Common myeloid progenitor, CD34-positive (primary cell): ENCODE measurements around the gene GSTM2.

Source experiments
- CTCF ChIA-PET: fragments of 350-600 bp; sonication (Branson Sonifier 250); formaldehyde crosslinking; loops from one replicate; lab custom pipeline; 2021; ENCODE audit warnings: antibody characterized with exemption; lab: Charles Lee
- POLR2A ChIA-PET: fragments of 350-600 bp; sonication (Branson Sonifier 250); formaldehyde crosslinking; loops from one replicate; lab custom pipeline; 2021; ENCODE audit warnings: antibody characterized with exemption; lab: Charles Lee
- DNase-seq, 3 donors: peaks; one replicate each; pipeline versions ENCODE4 v3.0.0 to v3.0.0-alpha.2; 2013
- H3K27ac ChIP-seq, 2 experiments: 1 replicate in 1 of 2; 2 replicates in 1 of 2; pipeline ENCODE4 v1.7.0; 2013; ENCODE audit warnings: inconsistent platforms in 2 of 2, low read length in 2 of 2, mild to moderate bottlenecking in 2 of 2, low read depth in 1 of 2, moderate library complexity in 1 of 2; ENCODE audit not compliant: severe bottlenecking in 2 of 2, insufficient read depth in 1 of 2, poor library complexity in 1 of 2
- H3K27me3 ChIP-seq, 5 experiments: replicated peaks in 2 of 5; 1 replicate in 3 of 5; 2 replicates in 2 of 5; pipeline versions ENCODE4 v1.6.1 to v1.7.0; 2013; ENCODE audit warnings: low read length in 4 of 5, mild to moderate bottlenecking in 2 of 5, moderate library complexity in 2 of 5, inconsistent platforms in 1 of 5; ENCODE audit not compliant: insufficient read depth in 5 of 5, control insufficient read depth in 4 of 5
- H3K36me3 ChIP-seq, 4 experiments: 1 replicate in 2 of 4; 2 replicates in 2 of 4; pipeline versions ENCODE4 v1.6.1 to v1.7.0; 2013; ENCODE audit warnings: low read length in 3 of 4, control low read depth in 1 of 4, mild to moderate bottlenecking in 1 of 4; ENCODE audit not compliant: control insufficient read depth in 4 of 4, insufficient read depth in 4 of 4
- H3K4me1 ChIP-seq, 4 experiments: 1 replicate in 3 of 4; 2 replicates in 1 of 4; pipeline versions ENCODE4 v1.6.1 to v1.7.1; 2013; ENCODE audit warnings: low read length in 3 of 4, mild to moderate bottlenecking in 3 of 4, control low read depth in 1 of 4, inconsistent platforms in 1 of 4, moderate library complexity in 1 of 4; ENCODE audit not compliant: control insufficient read depth in 4 of 4, insufficient read depth in 4 of 4; ENCODE audit errors: control extremely low read depth in 1 of 4
- H3K4me3 ChIP-seq, 7 experiments: 1 replicate in 4 of 7; 2 replicates in 3 of 7; pipeline versions ENCODE4 v1.5.1 to v1.7.0; 2013; ENCODE audit warnings: mild to moderate bottlenecking in 7 of 7, low read length in 6 of 7, moderate library complexity in 6 of 7, inconsistent platforms in 2 of 7, low read depth in 2 of 7, control low read depth in 1 of 7; ENCODE audit not compliant: insufficient read depth in 4 of 7, control insufficient read depth in 1 of 7; ENCODE audit errors: extremely low read depth in 1 of 7
- H3K9me3 ChIP-seq, 5 experiments: 1 replicate in 4 of 5; 2 replicates in 1 of 5; pipeline versions ENCODE4 v1.6.1 to v1.7.1; 2013; ENCODE audit warnings: low read length in 4 of 5, mild to moderate bottlenecking in 2 of 5, inconsistent platforms in 1 of 5, low read depth in 1 of 5, moderate library complexity in 1 of 5; ENCODE audit not compliant: control insufficient read depth in 4 of 5, insufficient read depth in 2 of 5; ENCODE audit errors: control extremely low read depth in 1 of 5
- WGBS: methylation state at CpG from one replicate; pipeline ENCODE4 v1.1.5; 2013; ENCODE audit not compliant: insufficient coverage; 5-methylcytosine and 5-hydroxymethylcytosine counted together

The GSTM2 gene

DNA sequence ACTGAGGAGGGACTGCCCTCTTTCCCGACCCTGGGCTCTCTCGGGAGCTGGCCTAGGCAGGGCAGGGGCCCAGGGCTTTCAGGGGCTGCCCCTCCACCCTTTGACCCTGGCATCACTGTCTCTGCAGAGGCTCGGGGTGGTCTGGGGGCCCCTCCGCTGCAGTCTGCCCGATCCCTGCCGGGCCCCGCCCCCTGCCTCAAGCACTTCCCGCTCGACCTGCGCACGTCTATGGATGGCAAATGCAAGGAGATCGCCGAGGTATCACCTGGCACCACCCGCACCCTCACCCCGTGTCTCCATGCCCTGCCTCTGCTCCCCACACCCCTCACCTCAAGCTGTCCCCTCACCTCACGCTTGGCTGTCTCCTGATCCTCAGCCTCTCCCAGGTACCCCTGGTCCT, 42.7 kb upstream of the GSTM2 start:
- Histone ChIP-seq H3K4me1 (peaks cover 14 to 50% (median 46%) of the 10 kb centered on the region in 4 experiments), H3K9me3 (no peaks in the 10 kb centered on the region), H3K4me3 (peak overlapping the region in 1 of 7 experiments; percentile 97), H3K27ac (peak overlapping the region in 1 of 2 experiments; percentile 99), H3K36me3 (peaks cover 21 to 52% (median 43%) of the 10 kb centered on the region in 4 experiments), H3K27me3 (no peaks in the 10 kb centered on the region)
- POLR2A ChIA-PET = interaction anchor here (1.8 kb wide), 1 partner anchor 76 kb away, joined by 10 read pairs; the partner anchor contains the start of gene GNAI3
- no peak for DNase-seq
- 94% methylated on average over 16 of the region's 16 CpGs for WGBS
- CTCF ChIA-PET = interaction anchor here (0.9 to 25.8 kb wide), 12 partner anchors 8 to 102 kb away, joined by 3 to 430 read pairs (median 15); partner anchors contain the start of genes GNAI3 and GPR61

DNA sequence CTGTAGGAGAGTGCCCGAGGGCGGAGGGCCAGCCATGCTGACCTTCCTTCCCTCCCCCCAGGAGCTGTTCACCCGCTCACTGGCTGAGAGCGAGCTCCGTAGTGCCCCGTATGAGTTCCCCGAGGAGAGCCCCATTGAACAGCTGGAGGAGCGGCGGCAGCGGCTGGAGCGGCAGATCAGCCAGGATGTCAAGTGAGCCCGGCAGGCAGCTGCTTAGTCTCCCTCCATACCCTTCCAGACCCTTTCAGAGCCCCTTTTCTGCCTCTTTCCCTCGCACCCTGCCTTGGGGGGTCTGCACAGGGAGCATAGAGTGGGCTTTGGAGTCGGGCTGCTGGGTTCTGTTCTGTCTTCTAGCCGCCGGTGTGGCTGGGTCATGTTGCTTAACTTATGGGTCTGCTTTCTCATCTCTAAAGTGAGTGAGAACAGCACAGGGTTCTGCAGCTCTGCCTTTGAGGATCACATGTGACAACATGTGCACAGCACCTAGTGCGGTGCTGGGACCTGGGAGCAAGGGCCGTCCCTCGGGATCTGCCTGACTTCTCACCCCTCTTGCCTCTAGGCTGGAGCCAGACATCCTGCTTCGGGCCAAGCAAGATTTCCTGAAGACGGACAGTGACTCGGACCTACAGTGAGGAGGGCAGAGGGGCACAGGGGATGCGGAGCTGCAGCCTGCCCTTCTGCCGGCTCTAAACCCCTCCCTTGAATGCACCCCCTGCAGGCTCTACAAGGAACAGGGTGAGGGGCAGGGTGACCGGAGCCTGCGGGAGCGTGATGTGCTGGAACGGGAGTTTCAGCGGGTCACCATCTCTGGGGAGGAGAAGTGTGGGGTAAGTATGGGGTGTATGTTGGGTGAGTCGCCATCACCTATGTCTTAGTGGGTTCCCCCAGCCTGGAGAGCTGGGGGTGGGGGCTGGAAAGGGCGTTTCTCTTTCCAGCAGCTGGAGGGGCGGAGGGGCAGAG, 42.0 kb upstream of the GSTM2 start:
- Histone ChIP-seq H3K9me3 (no peaks in the 10 kb centered on the region), H3K4me1 (peaks cover 14 to 46% (median 43%) of the 10 kb centered on the region in 4 experiments), H3K36me3 (peaks cover 22 to 57% (median 47%) of the 10 kb centered on the region in 4 experiments), H3K4me3 (no peak overlapping the region), H3K27me3 (no peaks in the 10 kb centered on the region), H3K27ac (peak overlapping the region in 1 of 2 experiments; percentile 99)
- ChIA-PET POLR2A (no interaction called here), CTCF (interaction anchor here (0.9 to 25.8 kb wide), 9 partner anchors 10 to 102 kb away, joined by 3 to 430 read pairs (median 26); partner anchors contain the start of genes GNAI3 and GPR61)
- 98% methylated on average over 21 of the region's 32 CpGs for WGBS
- no peak for DNase-seq

DNA sequence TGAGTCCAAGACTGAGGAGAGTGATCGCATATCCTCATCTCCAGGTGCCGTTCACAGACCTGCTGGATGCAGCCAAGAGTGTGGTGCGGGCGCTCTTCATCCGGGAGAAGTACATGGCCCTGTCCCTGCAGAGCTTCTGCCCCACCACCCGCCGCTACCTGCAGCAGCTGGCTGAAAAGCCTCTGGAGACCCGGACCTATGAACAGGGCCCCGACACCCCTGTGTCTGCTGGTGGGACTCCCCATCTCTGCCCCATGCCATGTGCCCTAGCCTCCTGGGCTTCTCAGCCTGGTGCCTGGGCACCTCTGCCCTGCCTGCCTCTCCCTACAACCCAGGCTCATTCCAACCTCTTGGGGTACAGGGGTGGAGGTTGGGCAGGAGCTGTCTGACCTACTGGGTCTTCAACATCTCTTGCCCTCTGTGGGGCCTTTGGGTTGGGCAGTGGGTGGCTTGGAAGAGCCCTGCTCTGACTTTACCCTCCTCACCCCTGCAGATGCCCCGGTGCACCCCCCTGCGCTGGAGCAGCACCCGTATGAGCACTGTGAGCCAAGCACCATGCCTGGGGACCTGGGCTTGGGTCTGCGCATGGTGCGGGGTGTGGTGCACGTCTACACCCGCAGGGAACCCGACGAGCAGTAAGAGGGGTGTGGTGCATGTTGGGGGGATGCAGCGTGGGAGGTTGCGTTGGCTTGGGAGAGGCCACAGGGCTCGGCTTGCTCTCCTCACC, 41.0 kb upstream of the GSTM2 start:
- WGBS = 97% methylated on average over 12 of the region's 21 CpGs
- peaks cover 25 to 67% (median 57%) of the 10 kb centered on the region in 4 experiments for H3K36me3 ChIP-seq
- no peaks in the 10 kb centered on the region for H3K27me3 ChIP-seq
- H3K4me3 ChIP-seq = no peak overlapping the region
- H3K9me3 ChIP-seq = no peaks in the 10 kb centered on the region
- CTCF ChIA-PET = interaction anchor here (1.0 to 25.8 kb wide), 6 partner anchors 10 to 88 kb away, joined by 4 to 430 read pairs (median 58); partner anchors contain the start of genes GNAI3 and GPR61
- peaks cover 14 to 38% (median 37%) of the 10 kb centered on the region in 4 experiments for H3K4me1 ChIP-seq
- H3K27ac ChIP-seq = no peak overlapping the region
- DNase-seq = no peak
- POLR2A ChIA-PET = interaction anchor here (0.7 kb wide), 1 partner anchor 78 kb away, joined by 3 read pairs; no protein-coding TSS in a partner anchor

DNA sequence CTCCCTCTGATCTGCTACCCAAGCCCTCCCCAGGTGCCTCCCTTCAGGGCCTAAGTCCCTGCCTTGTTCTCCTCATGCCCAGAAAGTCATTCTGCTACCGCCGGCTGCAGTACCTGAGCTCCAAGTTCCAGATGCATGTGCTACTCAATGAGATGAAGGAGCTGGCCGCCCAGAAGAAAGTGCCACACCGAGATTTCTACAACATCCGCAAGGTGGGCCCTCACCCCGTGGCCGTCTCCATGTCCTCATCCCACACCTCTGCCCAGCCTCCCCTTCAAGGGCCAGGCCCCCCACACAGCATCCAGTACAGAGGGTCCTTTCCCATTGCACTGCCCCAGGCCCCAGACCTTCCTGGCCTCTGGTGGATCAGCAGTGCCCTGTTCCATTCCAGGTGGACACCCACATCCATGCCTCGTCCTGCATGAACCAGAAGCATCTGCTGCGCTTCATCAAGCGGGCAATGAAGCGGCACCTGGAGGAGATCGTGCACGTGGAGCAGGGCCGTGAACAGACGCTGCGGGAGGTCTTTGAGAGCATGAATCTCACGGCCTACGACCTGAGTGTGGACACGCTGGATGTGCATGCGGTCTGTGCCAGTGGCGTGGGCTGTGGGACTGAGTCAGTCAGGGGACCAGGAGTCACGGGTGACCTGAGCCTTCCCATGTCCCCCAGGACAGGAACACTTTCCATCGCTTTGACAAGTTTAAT, 40.0 kb upstream of the GSTM2 start:
- ChIA-PET POLR2A (interaction anchor here (0.7 to 2.0 kb wide), 2 partner anchors 8 to 79 kb away, joined by 3 to 5 read pairs; partner anchors contain the start of genes AMPD2 and GNAT2), CTCF (interaction anchor here (1.0 to 25.8 kb wide), 9 partner anchors 8 to 89 kb away, joined by 4 to 430 read pairs (median 19); partner anchors contain the start of genes AMPD2, GNAI3, GNAT2 and GPR61)
- peaks cover 25 to 77% (median 62%) of the 10 kb centered on the region in 4 experiments for H3K36me3 ChIP-seq
- WGBS = 95% methylated on average over 23 of the region's 23 CpGs
- H3K4me1 ChIP-seq = peaks cover 5 to 28% (median 27%) of the 10 kb centered on the region in 4 experiments
- no peaks in the 10 kb centered on the region for H3K9me3 ChIP-seq
- DNase-seq = no peak
- no peaks in the 10 kb centered on the region for H3K27me3 ChIP-seq
- no peak overlapping the region for H3K4me3 ChIP-seq
- H3K27ac ChIP-seq = no peak overlapping the region

DNA sequence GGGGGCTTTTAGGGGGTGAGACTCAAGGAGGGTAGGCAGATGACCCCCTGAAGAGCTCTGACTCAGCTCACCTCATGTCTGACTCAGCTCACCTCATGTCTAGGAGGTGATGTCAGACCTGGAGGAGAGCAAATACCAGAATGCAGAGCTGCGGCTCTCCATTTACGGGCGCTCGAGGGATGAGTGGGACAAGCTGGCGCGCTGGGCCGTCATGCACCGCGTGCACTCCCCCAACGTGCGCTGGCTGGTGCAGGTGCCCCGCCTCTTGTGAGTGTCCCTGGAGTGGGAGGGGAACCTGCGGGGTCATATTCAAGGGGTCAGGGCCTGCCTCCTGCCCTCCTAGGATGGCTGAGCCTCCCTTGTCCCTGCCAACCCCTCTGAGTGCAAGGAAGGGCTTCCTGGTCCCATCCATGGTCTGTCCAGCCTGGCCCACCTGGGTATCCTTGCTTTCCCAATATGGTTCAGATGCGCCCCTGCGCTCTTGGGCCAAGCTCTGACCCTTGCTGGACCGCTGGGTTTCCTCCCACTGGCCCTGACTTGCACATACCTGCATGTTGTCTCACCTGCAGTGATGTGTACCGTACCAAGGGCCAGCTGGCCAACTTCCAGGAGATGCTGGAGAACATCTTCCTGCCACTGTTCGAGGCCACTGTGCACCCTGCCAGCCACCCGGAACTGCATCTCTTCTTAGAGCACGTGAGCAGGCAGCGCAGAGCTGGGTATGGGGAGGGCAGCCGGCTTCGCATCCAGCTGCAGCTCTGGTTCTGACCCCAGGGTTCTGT, 39.1 kb upstream of the GSTM2 start:
- 97% methylated on average over 19 of the region's 23 CpGs for WGBS
- Histone ChIP-seq H3K36me3 (peaks cover 25 to 78% (median 63%) of the 10 kb centered on the region in 4 experiments), H3K4me1 (peaks cover 0 to 20% (median 18%) of the 10 kb centered on the region in 4 experiments), H3K27ac (no peak overlapping the region), H3K4me3 (no peak overlapping the region), H3K27me3 (no peaks in the 10 kb centered on the region), H3K9me3 (no peaks in the 10 kb centered on the region)
- POLR2A ChIA-PET = interaction anchor here (1.3 to 2.0 kb wide), 2 partner anchors 9 to 80 kb away, joined by 3 to 5 read pairs; partner anchors contain the start of genes AMPD2, GNAI3 and GNAT2
- CTCF ChIA-PET = interaction anchor here (0.7 to 25.8 kb wide), 10 partner anchors 9 to 145 kb away, joined by 4 to 430 read pairs (median 14); partner anchors contain the start of genes AMPD2, GNAI3, GNAT2 and GPR61
- no peak for DNase-seq
